Omental fat pad (tissue), 4 donors: Measurements from ENCODE around the gene SCFD2. TPM values are rescaled to one million over a fixed set of nuclear protein-coding genes. Genes with fewer than 3 reads are reported as not detected.

Experiments used
- ATAC-seq: fragments of 150-250 bp; one replicate; pipeline ENCODE4 v1.9.1; 2016; ENCODE audit warnings: mild to moderate bottlenecking, moderate library complexity; ENCODE audit not compliant: low FRiP score
- DNase-seq: peaks from one replicate; pipeline ENCODE4 v3.0.0-alpha.2; 2019; ENCODE audit warnings: low spot score
- CTCF ChIP-seq, 3 donors: fragments of 450-650 bp; IDR thresholded peaks; one replicate each; pipeline ENCODE4 v1.5.1; 2016 to 2017; ENCODE audit warnings: antibody characterized with exemption in 3 of 3, mild to moderate bottlenecking in 3 of 3, moderate library complexity in 2 of 3
- total RNA-seq, 4 donors: library from RNA; depleted of rRNA; stranded (reverse); fragments of >200 nt; gene quantifications; one replicate each; pipeline ENCODE4 v1.1.0, GENCODE V29; 2016

Gene SCFD2
- total RNA-seq, 4 donors from 2014 or later: 26.4 to 65.6 (median 28.4) TPM

- DNase-seq: no peak
- ATAC-seq: no peak
- no peak for TF ChIP-seq CTCF (IDR thresholded peaks at IDR 0.05)
Observed at GRCh38 chr4:52889354-52889753, 476.5 kb downstream of the SCFD2 start.

- no peak for ATAC-seq
- DNase-seq: no peak
- TF ChIP-seq CTCF (IDR thresholded peaks at IDR 0.05): no peak
Observed at GRCh38 chr4:52884994-52885393, 480.9 kb downstream of the SCFD2 start.

- ATAC-seq (no peak), DNase-seq (no peak)
- TF ChIP-seq CTCF (IDR thresholded peaks at IDR 0.05): no peak
Observed at GRCh38 chr4:52883707-52884669, 481.9 kb downstream of the SCFD2 start.

- TF ChIP-seq CTCF (IDR thresholded peaks at IDR 0.05): no peak
- DNase-seq (no peak), ATAC-seq (no peak)
Observed at GRCh38 chr4:52883183-52883621, 482.7 kb downstream of the SCFD2 start.

- no peak for TF ChIP-seq CTCF (IDR thresholded peaks at IDR 0.05)
- ATAC-seq (no peak), DNase-seq (no peak)
Observed at GRCh38 chr4:52880994-52881393, 484.9 kb downstream of the SCFD2 start.

- no peak for ATAC-seq
- no peak for DNase-seq
- no peak for TF ChIP-seq CTCF (IDR thresholded peaks at IDR 0.05)
Observed at GRCh38 chr4:52879471-52879870, 486.4 kb downstream of the SCFD2 start.

GRCh38 chr4:52877694-52878093 is 488.2 kb downstream of the SCFD2 start:
- DNase-seq (no peak), ATAC-seq (no peak)
- no peak for TF ChIP-seq CTCF (IDR thresholded peaks at IDR 0.05)
